Left ventricle myocardium inferior (tissue), 1 donor: ENCODE data around the gene CELF2. TPM values are rescaled to one million over a fixed set of nuclear protein-coding genes. Genes with fewer than 3 reads are reported as not detected.

Experiments
- DNase-seq: peaks from one replicate; pipeline ENCODE4 v3.0.0-alpha.2; 2020
- H3K27ac ChIP-seq: fragments of 200-600 bp; replicated peaks from 2 replicates; pipeline ENCODE4 v1.8.0; 2021
- H3K27me3 ChIP-seq: fragments of 200-600 bp; 2 replicates; pipeline ENCODE4 v1.8.0; 2021; ENCODE audit warnings: low read depth
- H3K36me3 ChIP-seq: fragments of 200-600 bp; 2 replicates; pipeline ENCODE4 v1.8.0; 2021
- H3K4me1 ChIP-seq: fragments of 200-600 bp; 2 replicates; pipeline ENCODE4 v1.8.0; 2021
- H3K4me3 ChIP-seq: fragments of 200-600 bp; 2 replicates; pipeline ENCODE4 v1.8.0; 2021; ENCODE audit warnings: mild to moderate bottlenecking, moderate library complexity
- H3K9me3 ChIP-seq: fragments of 200-600 bp; replicated peaks from 2 replicates; pipeline ENCODE4 v1.8.0; 2021
- intact Hi-C: fragments of 100-400 bp; cut with micrococcal nuclease; formaldehyde crosslinking; loops from one replicate; pipeline ENCODE4 v1.11.0; 2022
- total RNA-seq: library from RNA; stranded (reverse); fragmentation: NEBNext Ultra II Directional; extraction: Animal tissue kit (Norgen Biotek cat#: 25700); gene quantifications from one replicate; pipeline ENCODE4 v1.2.1, GENCODE V29; 2021
- TF ChIP-seq, protein P1 (sequence below): fragments of 200-600 bp; IDR thresholded peaks from 2 replicates; pipeline ENCODE4 v1.8.0; 2021; ENCODE audit warnings: antibody characterized with exemption, mild to moderate bottlenecking, borderline replicate concordance
- donor health status: DM: no; HTN: yes; CAD: no; lungs with severe emphysema.

CELF2 gene
- total RNA-seq, 1 donor from 2014 or later, result 74.9 TPM

DNA sequence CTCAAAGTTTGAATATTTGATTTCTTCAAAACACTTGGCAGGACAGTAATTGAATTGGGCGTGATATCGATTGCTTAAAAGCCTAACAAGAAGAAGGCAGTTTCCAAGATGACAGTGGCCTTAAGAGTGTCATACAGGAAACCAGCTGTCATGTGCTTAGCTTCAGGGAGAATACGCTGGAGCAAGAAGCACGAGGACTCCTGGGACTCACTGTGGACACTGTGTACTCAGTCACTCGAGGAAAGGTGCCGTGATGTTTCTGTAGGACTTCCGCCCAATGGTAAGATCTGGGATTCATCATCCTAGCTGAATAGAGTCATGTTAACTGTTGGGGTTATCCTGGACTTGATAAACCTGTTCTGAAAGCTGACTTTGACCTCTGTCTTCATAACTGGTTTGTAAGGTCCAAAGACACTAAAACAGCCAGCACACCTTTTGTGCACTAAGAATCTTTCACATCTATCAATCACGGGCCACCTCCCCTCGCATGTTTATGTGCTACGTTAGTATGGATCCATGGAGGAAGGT is 113.5 kb downstream of the CELF2 start:
- Histone ChIP-seq H3K4me1 (peaks cover 38% of the 10 kb centered on the region), H3K27ac (no peak overlapping the region), H3K4me3 (no peak overlapping the region), H3K36me3 (no peaks in the 10 kb centered on the region), H3K9me3 (peaks cover 6% of the 10 kb centered on the region), H3K27me3 (no peaks in the 10 kb centered on the region)
- no peak for DNase-seq
- intact Hi-C loops, result no loop called here
- TF ChIP-seq, protein P1, sequence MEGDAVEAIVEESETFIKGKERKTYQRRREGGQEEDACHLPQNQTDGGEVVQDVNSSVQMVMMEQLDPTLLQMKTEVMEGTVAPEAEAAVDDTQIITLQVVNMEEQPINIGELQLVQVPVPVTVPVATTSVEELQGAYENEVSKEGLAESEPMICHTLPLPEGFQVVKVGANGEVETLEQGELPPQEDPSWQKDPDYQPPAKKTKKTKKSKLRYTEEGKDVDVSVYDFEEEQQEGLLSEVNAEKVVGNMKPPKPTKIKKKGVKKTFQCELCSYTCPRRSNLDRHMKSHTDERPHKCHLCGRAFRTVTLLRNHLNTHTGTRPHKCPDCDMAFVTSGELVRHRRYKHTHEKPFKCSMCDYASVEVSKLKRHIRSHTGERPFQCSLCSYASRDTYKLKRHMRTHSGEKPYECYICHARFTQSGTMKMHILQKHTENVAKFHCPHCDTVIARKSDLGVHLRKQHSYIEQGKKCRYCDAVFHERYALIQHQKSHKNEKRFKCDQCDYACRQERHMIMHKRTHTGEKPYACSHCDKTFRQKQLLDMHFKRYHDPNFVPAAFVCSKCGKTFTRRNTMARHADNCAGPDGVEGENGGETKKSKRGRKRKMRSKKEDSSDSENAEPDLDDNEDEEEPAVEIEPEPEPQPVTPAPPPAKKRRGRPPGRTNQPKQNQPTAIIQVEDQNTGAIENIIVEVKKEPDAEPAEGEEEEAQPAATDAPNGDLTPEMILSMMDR, result no peak

DNA sequence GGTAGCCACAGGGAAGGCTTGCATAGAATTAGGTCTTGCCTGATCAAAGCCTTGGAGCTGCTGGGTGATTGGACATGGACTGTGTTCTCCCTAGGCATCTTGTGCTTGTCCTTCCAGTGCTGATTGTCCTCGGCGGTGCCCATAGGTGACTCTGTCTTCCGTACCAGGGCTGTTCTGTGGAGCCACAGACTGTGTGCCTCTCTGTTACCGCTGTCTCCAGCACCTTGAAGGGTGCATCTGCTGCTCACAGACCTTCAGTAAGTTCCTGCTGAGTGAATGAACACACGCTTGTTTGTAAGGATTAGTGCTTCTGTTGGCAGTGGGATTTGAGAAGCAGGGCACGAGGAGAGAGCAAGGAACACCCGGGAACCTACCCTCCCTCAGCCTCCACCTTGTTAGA is 116.7 kb downstream of the CELF2 start:
- no peaks in the 10 kb centered on the region for H3K9me3 ChIP-seq
- intact Hi-C loops, result no loop called here
- H3K4me1 ChIP-seq, result peaks cover 38% of the 10 kb centered on the region
- no peak overlapping the region for H3K27ac ChIP-seq
- no peak overlapping the region for H3K4me3 ChIP-seq
- DNase-seq, result no peak
- H3K27me3 ChIP-seq, result no peaks in the 10 kb centered on the region
- TF ChIP-seq, protein P1, result no peak
- H3K36me3 ChIP-seq, result no peaks in the 10 kb centered on the region

DNA sequence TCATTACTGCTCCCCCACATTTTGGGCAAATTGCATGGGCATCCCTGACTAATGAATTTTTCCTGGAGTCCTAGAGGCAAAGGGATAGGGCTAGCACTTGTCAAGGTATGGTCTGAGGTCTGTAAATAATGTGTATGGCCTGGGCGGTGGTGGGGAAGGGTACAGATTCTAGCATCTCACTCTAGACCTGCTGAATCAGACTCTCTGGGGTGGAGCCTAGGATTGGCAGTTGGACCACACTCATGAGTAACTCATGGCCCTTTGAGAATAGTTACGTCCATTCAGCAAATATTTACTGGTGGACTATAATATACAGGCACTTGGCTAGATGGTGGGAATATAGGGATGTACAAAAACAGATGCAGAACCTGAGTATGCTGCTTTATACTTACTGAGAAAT is 118.0 kb downstream of the CELF2 start:
- Histone ChIP-seq H3K9me3 (no peaks in the 10 kb centered on the region), H3K4me1 (peaks cover 27% of the 10 kb centered on the region), H3K27ac (no peak overlapping the region), H3K36me3 (no peaks in the 10 kb centered on the region), H3K27me3 (no peaks in the 10 kb centered on the region), H3K4me3 (no peak overlapping the region)
- no peak for DNase-seq
- TF ChIP-seq, protein P1, result no peak
- intact Hi-C loops, result no loop called here

DNA sequence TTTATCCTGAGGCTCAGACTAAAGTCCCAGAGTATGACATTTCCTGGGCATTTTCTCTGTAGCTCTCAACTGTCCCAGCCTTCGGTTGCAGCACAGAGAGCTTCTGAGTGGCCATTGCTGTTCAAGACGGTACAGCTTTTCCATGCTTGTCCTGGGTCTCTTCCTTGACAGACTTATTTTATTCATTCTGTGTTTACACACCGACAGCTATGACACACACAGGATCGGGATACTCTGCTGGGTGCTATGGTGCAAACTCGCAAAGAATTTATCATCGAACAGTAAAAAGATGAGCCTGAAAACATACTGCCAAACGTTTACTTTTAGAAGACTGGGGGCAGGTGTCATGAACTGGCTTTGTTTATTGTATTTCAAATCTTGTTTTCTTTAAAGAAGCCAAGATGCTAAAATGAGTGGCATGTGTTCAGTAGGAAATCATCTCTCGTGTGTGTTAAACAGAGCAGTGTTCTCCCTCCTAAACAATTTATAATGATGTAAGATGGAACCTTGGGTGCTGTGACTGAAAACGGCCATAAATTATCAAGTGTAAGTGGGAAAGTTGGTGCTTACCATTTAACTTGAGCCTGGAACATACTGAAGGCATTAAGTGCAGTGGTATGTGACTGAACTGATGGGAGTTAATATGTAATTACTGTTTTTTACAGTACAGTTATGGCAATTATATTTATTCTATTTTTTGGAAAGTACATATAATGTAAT is 120.8 kb downstream of the CELF2 start:
- no peaks in the 10 kb centered on the region for H3K9me3 ChIP-seq
- no peak overlapping the region for H3K4me3 ChIP-seq
- peaks cover 32% of the 10 kb centered on the region for H3K4me1 ChIP-seq
- TF ChIP-seq, protein P1, result no peak
- no peak overlapping the region for H3K27ac ChIP-seq
- H3K36me3 ChIP-seq, result no peaks in the 10 kb centered on the region
- DNase-seq, result no peak
- intact Hi-C loops, result no loop called here
- H3K27me3 ChIP-seq, result no peaks in the 10 kb centered on the region

DNA sequence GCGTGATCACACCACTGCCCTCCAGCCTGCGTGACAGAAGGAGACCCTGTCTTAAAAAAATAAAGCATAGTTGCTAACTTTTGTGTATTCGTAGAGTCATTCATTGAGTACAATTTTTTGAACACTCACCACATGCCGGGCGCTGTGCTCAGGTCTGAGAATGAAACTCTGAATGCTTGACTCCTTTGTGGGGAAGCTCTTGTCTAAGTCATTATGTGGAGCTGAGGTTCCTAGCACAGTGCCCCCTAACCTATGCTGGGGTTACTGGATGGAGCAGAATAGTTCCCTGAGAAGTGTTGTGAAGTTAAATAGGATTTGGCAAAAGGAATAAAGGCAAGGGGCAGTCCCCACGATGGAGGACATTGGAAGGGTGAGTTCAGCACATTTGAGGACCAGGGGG is 123.3 kb downstream of the CELF2 start:
- peaks cover 38% of the 10 kb centered on the region for H3K4me1 ChIP-seq
- intact Hi-C loops, result no loop called here
- no peaks in the 10 kb centered on the region for H3K27me3 ChIP-seq
- DNase-seq, result no peak
- H3K27ac ChIP-seq, result no peak overlapping the region
- no peaks in the 10 kb centered on the region for H3K9me3 ChIP-seq
- no peak overlapping the region for H3K4me3 ChIP-seq
- no peaks in the 10 kb centered on the region for H3K36me3 ChIP-seq
- TF ChIP-seq, protein P1, result no peak
